Effector CD8-positive, alpha-beta T cell (primary cell): Measurements from ENCODE around the gene CAND2.

Experiments used
- DNase-seq: peaks from one replicate; lab custom pipeline; 2025; lab: John Stamatoyannopoulos, UW
- total RNA-seq, 4 experiments: gene quantifications; one replicate each; lab custom pipeline; 2026; lab: John Stamatoyannopoulos, UW

CAND2 gene
- total RNA-seq = 1.4 to 4.5 (median 2.9) reads per million in 4 experiments

DNA sequence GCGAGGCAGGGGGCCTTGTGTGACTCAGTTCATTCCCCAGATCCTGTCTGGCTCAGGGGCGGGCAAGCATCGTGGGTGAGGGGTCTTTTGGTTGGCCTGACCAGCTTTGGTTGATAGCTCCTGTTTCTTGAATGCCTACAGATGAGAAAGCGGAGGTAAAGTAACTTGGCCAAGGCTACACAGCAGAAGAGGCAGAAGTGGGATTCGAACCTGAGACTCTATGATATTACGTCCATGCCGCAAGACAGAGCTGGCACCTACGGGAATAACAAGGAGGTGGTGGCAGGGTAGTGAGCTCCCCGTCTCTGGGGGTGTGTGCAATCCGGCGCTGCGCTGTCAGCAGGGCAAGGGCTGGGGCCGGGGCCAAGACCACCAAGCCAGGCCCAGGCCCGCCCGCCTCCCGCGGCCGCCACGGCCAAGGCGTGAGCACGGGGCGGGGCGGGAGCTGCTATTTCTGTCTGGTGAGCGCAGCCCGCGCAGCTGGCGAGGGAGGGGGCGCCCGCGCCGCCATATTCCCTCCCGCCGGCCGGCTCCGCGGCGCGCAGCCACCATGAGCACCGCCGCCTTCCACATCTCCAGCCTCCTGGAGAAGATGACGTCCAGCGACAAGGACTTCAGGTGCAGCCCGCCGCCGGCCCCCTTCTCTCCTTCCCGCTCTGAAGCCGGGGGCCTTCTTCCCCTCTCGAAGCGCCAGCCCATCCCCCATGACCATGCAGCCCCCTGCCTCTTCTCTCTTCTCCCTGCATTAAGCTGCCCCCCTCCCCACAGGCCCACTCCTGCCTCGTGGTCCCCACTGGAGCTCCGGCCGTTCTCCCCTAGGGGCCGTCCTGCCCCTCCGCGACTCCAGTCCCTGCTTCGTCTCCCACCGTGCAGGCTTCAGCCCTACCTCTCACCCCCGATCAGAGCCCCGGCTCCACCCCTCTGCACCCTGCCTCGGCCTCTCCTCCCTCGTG is at the start of gene CAND2:
CAND2 (plus strand) TSS at position 510 of the 953 bp plus-strand sequence; CDS start at position 551, 41 bp downstream.
- peak; percentile 15 for DNase-seq

DNA sequence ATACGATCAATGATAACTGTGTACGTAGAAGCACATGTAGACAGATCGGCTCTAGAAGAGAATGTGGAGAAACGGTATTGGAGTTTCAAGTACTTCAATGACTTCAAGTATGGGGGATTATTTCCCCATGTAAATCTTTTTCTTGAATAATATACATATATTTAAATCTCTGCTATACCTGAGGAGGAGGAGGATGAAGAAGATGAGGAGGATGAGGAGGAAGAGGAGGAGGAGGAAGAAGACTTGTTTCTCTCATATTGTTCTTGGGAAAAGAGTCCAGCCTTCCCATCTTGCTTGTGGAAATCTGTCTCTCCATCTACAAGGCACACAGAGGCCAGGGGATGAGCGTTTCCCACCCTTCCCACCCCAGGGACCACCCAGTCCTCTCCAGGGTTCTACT is 48.0 kb upstream of the CAND2 start:
- DNase-seq = no peak

DNA sequence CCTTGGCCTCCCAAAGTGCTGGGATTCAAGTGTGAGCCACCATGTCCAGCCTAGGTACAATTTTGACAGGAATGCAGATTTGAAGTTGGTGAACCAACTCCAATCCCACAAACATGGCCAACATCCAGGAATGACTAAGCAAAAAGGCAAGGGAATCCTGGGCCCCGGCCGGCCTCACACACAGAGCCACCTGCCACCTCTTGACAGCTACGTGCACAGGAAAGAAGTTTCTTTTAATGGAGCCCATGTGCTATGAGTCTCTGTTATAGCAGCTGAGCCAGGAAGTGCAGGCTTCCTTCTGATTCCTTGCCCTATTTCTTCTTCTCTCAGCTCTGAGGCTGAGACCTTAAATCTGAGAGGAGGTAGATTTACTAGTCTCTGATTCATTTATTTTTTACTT is 46.3 kb upstream of the CAND2 start:
- DNase-seq = no peak

DNA sequence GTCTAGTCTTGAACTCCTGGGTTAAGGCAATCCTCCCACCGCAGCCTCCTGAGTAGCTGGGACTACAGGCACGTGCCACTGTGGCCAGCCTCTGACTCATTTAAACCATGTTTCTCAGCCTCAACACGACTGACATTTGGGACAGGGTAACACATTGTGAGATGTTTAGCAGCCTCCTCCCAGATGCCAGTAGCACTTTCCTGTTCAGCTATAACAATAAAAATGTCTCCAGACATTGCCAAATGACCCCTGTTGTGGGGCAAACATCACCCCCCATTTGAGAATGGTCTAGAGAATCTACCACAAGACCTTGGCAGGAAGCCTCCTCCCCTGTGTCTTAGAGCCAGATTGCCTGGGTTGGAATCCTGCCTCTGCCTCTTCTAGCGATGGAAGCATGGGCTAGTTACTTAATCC is 45.8 kb upstream of the CAND2 start:
- DNase-seq = no peak

DNA sequence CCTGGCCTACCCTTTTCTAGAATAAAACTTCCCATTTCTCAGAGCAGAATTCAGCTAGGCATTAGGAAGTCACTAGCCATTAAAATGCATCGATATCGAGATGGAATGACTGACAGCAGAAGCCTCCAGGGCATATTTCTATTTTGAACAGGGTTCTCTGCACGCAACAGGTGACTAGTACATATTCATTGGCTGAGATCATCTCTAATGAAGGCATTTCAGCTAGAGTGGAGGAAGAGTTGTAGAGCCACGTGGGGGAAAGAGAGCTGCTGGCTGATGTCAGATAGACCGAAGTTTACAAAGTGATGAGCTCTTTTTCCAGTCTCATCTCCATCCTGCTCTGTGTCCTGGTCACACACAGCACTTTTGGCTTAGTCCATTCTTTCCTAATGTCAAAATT is 44.9 kb upstream of the CAND2 start:
- DNase-seq = no peak

DNA sequence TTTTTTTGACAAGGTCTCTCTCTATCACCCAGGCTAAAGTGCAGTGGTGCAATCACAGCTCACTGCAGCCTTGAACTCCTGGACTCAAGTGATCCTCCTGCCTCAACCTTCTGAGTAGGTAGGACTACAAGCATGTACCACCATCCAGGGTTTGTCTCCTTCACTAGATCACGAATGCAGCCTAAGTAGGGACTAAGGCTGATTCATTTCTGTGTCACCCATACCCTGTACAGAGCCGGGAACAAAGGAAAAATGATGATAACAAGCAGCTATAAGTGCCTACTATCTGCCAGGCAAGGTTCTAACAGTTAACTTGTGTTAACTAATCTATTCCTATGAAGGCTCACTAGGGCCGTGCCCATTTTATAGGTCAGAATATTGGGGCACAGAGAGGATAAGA is 44.4 kb upstream of the CAND2 start:
- no peak for DNase-seq

DNA sequence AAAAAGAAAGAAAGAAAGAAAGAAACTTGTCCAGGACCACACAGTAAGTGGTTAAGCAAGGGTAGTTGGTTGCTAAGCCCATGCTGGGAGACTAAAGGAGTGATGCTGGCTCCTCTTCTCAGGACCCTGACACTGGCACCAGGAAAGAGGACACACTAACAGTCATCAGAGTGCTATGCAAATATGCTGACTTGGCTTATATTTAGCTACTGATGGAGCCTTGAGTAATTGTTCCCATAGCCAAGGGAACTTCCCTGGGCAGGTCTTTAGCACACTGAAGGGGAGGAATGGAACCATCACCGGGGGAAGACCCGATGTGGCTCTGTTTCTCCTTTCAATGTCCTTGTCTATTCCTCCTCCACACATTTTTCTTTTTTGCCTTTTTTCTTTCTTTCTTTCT is 43.7 kb upstream of the CAND2 start:
- DNase-seq = no peak

DNA sequence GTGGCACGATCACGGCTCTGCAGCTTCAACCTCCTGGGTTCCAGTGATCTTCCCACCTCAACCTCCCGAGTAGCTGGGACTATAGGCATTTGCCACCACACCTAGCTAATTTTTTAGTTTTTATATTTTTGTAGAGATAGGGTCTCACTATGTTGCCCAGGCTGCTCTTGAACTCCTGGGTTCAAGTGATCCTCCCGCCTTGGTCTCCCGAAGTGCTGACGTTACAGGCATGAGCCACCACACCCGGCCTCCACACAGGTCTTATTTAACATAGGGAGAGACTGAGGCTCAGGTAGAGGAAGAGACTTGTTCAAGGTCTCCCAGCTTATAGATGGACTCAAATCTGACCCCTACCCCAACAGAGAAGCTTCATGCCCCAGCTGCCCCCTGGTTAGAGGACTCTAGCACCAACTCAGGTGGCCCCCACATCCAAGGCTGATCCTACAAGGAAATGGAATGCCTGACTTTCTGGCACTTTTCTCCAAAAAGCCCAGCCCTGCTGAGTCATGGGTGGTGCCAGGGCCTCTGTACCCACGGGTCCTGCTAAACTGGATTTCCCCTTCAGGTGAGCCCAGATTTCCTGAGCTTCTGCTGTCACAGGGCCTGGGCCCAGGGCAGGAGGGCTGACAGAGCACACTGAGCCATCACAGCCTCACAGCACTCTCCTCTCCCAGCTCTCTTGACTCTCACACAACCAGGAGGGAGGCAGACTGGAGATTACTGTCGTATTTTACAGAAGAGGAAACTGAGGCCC is 43.0 kb upstream of the CAND2 start:
- DNase-seq = no peak

DNA sequence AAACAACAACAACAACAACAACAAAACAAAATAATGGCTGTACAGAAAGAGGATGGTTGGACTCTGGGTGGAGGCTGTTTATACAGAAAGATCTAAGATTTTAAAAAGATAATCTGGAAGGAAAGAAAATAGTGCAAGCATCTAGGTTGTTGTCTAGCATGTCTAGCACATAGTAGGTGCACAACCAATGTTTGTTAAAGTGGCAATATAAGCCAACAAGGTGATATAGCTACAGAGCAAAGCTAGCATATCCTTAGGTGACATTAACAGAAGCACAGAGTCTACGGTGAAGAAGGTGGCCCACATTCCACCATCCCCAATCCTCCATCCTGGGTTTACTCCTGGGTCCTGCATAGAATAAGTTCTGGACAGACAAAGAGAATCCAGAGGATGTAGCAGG is 42.2 kb upstream of the CAND2 start:
- DNase-seq = no peak

DNA sequence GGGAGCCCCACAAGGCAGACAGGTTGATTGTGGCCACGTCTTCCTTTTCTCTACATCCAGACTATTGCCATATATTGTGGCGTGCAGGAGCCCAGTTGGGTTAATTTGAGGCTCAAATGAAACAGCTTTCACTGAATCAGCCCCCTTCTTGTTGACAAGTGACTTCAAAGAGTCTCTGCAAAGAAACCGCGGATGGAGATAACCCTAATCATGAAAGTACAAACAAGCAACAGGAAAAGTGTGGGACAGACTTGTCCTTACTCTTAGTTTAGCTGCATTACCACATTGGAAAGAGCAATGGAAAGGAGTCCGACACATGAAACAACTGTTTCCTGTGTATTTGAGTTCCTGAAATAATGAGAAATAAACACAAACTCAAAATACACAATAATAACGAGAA is 40.7 kb upstream of the CAND2 start:
- no peak for DNase-seq

DNA sequence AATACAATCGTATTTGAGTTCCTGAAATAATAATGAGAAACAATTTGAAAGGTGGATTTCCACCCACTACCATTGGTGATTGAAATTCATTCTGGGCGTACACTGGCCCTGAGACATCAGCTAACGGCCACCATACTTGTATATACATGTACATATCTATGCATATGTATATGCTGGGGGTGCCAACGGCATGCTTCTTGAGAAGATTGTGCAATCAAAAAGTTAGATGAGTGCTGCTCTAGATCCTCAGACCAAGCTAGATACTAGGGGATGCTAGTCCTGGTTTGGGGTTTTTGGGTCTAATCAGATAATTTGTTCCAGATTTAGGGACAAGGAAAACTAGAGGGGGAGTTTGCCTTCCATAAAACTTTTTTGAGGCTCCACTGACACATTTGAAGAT is 40.3 kb upstream of the CAND2 start:
- DNase-seq = no peak

DNA sequence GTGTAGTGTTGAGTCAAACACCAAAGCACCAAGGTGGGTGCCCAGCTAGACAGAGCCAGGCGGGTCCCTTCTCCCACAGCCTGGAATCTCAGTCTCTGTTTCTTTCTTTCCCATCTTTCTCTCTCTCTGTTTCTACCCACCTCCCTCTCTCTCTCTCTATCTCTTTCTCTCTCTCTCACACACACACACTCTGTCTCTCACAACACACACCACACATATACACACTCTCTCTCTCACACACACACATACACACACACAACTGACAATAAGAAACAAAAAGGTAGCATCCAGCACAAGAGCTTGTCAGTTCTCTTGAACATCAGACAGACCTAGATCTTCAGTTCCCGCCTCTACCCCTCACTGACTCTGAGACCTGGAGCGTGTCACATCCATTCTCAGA is 39.8 kb upstream of the CAND2 start:
- no peak for DNase-seq

DNA sequence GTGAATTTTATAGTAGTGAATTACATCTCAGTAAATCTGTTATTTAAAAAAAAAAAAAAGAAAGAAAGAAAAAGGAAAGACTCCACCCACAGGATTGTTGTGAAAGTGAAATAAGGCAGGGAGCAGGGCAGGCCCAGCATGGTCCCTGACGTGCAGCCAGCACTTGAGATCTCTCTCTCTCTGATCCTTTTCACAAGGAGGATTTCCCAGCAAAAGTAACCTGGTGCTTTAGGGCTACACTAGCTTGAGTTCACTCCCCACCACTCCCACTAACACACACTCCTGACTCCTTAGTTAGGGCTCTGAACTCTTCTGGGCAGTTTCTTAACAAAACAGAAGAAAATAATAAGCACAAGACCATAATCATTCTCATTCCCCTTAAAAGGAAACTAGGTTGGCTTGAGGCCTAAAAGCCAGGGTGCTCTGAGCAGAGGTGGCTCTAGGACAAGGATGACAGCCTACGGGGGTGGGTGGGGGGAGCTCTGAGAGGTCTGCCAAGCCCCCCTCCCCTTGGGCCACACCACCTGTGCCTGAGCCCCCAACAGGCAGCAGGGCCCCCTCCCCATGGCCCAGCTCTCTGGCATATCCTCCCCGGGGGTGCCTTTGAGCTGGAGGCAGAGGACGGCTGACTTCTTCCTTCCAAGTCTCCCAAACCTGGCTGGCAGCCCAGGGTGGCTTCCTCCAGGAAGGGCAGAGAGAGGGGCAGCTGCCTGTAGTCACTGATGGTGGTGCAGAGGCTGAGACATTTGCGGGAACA is 38.3 kb upstream of the CAND2 start:
- no peak for DNase-seq

DNA sequence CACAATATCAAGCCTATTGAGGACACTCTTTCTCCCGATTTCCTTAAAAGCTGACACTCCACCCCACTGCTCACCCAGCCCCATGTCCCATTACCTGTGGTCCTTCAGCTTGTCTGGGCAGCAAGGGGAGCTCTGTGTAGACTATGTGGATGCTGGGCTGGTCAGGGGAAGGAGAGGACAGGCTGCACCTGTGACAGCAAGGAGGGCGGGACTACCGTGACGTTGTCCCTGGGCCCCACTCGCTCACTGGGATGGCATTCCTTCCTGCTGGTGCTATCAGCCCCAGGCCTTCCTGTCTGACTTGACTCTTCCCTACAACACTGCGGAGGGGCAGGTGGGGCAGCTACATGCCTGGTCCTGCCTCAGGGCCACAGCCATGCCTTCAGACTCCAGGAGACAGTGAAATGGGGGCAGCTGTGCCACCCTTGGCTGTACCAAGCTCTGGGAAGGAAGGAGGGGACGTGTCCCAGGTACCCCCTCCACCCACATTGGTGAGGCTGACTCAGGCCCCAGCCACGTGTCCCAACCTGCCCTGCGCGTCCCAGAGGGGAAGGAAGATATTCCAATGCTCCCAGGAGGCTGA is 37.3 kb upstream of the CAND2 start, which contains the start of gene TMEM40:
TMEM40 (minus strand) TSS at position 163 of the 583 bp plus-strand sequence. CDS start 9,427 bp downstream, outside the sequence.
- DNase-seq = no peak

DNA sequence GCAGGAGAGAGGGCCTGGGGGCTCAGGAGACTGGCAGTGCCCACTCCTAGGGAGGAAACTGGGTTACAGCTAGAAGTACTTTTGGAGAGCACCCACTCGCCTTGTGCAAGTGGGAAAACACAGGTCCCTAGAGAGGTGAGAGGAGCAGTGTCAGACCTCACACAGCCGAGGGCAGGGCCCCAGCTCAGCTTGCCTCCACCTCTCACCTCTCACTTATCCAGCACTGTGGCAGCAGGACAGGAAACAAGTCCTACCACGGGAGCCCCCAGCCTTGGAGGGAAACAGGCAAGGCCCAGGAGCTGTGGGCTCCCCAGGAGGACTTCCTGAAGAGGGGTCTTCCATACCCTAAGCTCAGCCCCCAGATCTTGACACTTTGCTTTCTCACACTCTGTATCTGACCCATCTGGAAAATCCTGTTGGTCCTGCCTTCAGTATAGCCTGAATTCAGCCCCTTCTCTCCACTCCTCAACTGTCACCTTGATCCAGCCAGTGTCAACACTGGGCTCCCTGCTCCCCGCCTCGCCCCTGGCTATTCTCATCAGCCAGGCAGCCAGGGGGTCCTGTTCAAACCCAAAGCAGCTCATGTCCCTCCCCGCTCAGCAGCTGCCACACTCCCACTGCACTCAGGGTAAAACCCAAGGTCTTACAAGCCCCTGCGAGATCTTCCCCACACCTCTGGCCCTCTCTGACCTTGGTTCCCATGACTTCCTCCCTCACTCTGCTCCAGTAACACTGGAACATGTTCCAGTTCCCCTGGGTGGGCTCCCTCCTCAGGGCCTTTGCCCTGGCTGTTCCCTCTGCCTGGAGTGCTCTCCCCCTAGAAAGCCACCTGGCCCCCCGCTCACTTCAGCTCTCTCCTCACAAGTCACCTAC is 36.6 kb upstream of the CAND2 start:
- no peak for DNase-seq

DNA sequence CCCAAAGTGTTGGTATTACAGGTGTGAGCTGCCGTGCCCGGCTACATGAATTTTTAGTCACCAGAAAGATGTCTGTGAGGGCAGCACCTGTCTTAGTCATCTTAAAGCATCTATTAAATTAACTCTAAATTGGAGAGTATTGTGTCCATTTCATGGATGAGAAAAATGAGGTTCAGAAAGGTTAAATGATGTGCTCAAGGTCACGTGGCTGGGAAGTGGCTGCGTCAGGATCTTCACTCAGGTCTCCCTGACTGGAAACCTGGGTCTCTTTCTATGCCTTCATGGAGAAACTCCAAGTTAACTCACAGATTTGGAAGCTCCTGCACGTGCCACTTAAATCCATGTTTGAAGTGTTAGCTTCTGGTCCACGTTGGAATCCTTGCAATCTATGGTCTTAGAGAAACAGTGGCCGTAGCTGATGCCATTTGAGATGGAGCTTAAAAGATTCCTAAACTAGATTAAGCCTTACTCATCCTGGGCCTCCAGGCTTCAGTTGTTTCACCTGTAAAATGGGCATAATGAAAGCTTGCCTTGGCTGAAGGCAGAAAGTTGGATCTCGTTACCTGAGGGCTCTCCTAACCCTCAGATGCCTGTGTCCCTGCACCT is 32.2 kb upstream of the CAND2 start:
- DNase-seq = no peak

DNA sequence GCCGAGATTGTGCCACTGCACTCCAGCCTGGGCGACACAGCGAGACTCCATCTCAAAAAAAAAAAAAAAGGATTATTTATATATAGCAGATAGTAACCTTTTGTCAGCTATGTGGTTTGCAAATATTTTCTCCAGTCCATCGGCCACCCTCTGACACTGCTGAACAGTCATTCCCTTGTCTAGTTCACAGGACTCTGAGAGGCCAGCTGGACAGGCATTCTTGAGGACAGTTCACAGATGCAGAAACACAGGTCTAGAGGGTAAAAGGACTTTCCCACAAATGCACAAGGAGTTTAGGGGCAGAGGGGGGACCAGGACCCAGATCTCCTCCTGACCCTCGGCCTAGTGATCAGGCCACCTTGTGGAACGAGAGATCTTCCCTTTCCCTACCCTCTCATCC is 29.9 kb upstream of the CAND2 start:
- DNase-seq = no peak

DNA sequence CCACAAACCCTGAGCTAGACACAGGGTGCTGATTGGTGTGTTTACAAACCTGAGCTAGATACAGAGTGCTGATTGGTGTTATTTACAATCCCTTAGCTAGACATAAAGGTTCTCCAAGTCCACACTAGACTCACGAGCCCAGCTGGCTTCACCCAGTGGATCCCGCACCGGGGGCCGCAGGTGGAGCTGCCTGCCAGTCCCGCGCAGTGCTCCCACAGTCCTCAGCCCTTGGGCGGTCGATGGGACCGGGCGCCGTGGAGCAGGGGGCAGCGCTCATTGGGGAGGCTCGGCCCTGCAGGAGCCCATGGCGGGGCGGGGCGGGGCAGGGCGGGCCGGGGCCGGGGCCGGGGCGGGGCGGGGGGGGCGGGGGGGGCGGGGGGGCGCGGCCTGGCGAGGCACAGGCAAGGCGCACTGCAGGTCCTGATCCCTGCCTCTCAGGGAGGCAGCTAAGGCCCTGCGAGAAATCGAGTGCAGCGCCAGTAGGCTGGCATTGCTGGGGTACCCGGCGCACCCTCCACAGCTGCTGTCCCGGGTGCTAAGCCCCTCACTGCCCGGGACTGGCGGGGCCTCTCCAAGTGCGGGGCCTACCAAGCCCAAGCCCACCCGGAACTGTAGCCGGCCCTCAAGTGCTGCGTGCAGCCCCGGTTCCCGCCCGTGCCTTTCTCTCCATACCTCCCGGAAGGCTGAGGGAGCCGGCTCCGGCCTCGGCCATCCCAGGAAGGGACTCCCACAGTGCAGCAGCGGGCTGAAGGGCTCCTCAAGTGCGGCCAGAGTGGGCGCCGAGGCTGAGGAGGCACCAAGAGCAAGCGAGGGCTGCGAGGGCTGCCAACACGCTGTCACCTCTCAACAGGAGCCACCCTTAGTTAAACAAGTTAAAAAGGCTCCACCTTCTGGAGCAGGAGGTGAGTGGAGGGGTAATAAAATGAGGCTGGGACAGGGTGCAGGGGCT is 27.6 kb upstream of the CAND2 start:
- no peak for DNase-seq

DNA sequence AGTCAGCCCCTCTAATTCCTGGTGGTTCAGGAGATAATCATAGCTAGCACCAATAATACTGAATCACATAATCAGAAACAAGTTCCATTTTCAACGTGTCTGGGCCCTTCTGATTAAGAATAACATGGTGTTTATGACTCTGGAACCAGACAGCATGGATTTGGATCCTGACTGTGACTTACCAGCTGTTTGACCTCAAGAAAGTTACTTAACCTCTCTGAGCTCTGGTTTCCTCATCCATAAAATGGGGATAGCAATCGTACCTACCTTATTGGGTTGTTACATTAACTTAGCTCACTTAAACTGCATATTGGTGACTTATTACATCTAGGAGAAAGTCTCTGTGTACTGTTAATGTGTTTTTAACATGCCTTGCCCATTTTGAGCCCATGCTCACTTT is 26.7 kb upstream of the CAND2 start:
- DNase-seq = no peak
